ENCODE results near the gene KRT37. TPM values are rescaled to one million over a fixed set of nuclear protein-coding genes. Genes with fewer than 3 reads are reported as not detected.

KRT37 gene
- total RNA-seq, 2 experiments from 2014 or later: not detected

- no peaks in the 10 kb centered on the region for H3K36me3 Mint-ChIP-seq
- no peak for DNase-seq
- ChIA-PET POLR2A (no interaction called here), CTCF (interaction anchor here (0.7 to 0.9 kb wide), 2 partner anchors 11 to 331 kb away, joined by 3 read pairs; no protein-coding TSS in a partner anchor)
- no peak overlapping the region for H3K27ac Mint-ChIP-seq
- H3K27me3 Mint-ChIP-seq: no peaks in the 10 kb centered on the region
- peaks cover 3% of the 10 kb centered on the region for H3K4me1 Mint-ChIP-seq (ENCODE audit: low read depth)
- H3K9me3 Mint-ChIP-seq: no peaks in the 10 kb centered on the region
- intact Hi-C loops (cut with micrococcal nuclease): no loop called here
- no peak overlapping the region for H3K4me3 Mint-ChIP-seq
Measured at GRCh38 chr17:41416479-41416878, 7.9 kb downstream of the KRT37 start.

- no peak overlapping the region for H3K27ac Mint-ChIP-seq
- CTCF ChIA-PET: interaction anchor here (0.7 to 0.9 kb wide), 2 partner anchors 8 to 330 kb away, joined by 3 read pairs; no protein-coding TSS in a partner anchor
Measured at GRCh38 chr17:41415833-41416335, 8.5 kb downstream of the KRT37 start.

GRCh38 chr17:41415411-41415810 lies 9.0 kb downstream of the KRT37 start:
- ChIA-PET POLR2A (no interaction called here), CTCF (interaction anchor here (0.7 to 0.9 kb wide), 2 partner anchors 8 to 330 kb away, joined by 3 read pairs; no protein-coding TSS in a partner anchor)
- intact Hi-C loops (cut with micrococcal nuclease): no loop called here
- Mint-ChIP-seq H3K27me3 (no peaks in the 10 kb centered on the region), H3K4me3 (no peak overlapping the region), H3K9me3 (no peaks in the 10 kb centered on the region), H3K27ac (no peak overlapping the region), H3K36me3 (no peaks in the 10 kb centered on the region), H3K4me1 (ENCODE audit: low read depth) (peaks cover 3% of the 10 kb centered on the region)
- no peak for DNase-seq

More at GRCh38 chr17:41415833-41416335, 8.5 kb downstream of the KRT37 start:
- POLR2A ChIA-PET: no interaction called here
- intact Hi-C loops (cut with micrococcal nuclease): no loop called here
- H3K27me3 Mint-ChIP-seq: no peaks in the 10 kb centered on the region
- H3K4me3 Mint-ChIP-seq: no peak overlapping the region
- no peak for DNase-seq
- no peaks in the 10 kb centered on the region for H3K9me3 Mint-ChIP-seq
- H3K4me1 Mint-ChIP-seq (ENCODE audit: low read depth): peaks cover 3% of the 10 kb centered on the region
- no peaks in the 10 kb centered on the region for H3K36me3 Mint-ChIP-seq

GRCh38 chr17:41413982-41414381 lies 10.4 kb downstream of the KRT37 start:
- Mint-ChIP-seq H3K36me3 (no peaks in the 10 kb centered on the region), H3K27ac (no peak overlapping the region), H3K4me3 (no peak overlapping the region), H3K9me3 (no peaks in the 10 kb centered on the region), H3K27me3 (no peaks in the 10 kb centered on the region), H3K4me1 (ENCODE audit: low read depth) (peaks cover 8% of the 10 kb centered on the region)
- intact Hi-C loops (cut with micrococcal nuclease): no loop called here
- POLR2A ChIA-PET: interaction anchor here (1.1 kb wide), 1 partner anchor 10 kb away, joined by 3 read pairs; no protein-coding TSS in a partner anchor
- no peak for DNase-seq
- CTCF ChIA-PET: no interaction called here

- Mint-ChIP-seq H3K27ac (no peak overlapping the region), H3K36me3 (no peaks in the 10 kb centered on the region), H3K4me3 (no peak overlapping the region), H3K4me1 (ENCODE audit: low read depth) (peaks cover 12% of the 10 kb centered on the region), H3K9me3 (no peaks in the 10 kb centered on the region), H3K27me3 (no peaks in the 10 kb centered on the region)
- DNase-seq: no peak
- CTCF ChIA-PET: no interaction called here
- intact Hi-C loops (cut with micrococcal nuclease): no loop called here
- POLR2A ChIA-PET: interaction anchor here (1.1 kb wide), 1 partner anchor 10 kb away, joined by 3 read pairs; no protein-coding TSS in a partner anchor
Measured at GRCh38 chr17:41413353-41413957, 10.9 kb downstream of the KRT37 start.

- no peaks in the 10 kb centered on the region for H3K27me3 Mint-ChIP-seq
- DNase-seq: no peak
Measured at GRCh38 chr17:41411072-41411840, 13.1 kb downstream of the KRT37 start.

GRCh38 chr17:41407226-41407625 lies 17.2 kb downstream of the KRT37 start:
- peaks cover 43% of the 10 kb centered on the region for H3K4me1 Mint-ChIP-seq (ENCODE audit: low read depth)
- intact Hi-C loops (cut with micrococcal nuclease): loop anchor here (10.0 kb wide), 1 partner anchor 88 kb away; no protein-coding TSS in a partner anchor
- DNase-seq: no peak
- no peaks in the 10 kb centered on the region for H3K9me3 Mint-ChIP-seq
- H3K27ac Mint-ChIP-seq: no peak overlapping the region
- no peak overlapping the region for H3K4me3 Mint-ChIP-seq
- no peaks in the 10 kb centered on the region for H3K36me3 Mint-ChIP-seq
- POLR2A ChIA-PET: no interaction called here
- CTCF ChIA-PET: interaction anchor here (1.1 to 4.5 kb wide), 4 partner anchors 10 to 241 kb away, joined by 4 to 24 read pairs (median 4); no protein-coding TSS in a partner anchor
- no peaks in the 10 kb centered on the region for H3K27me3 Mint-ChIP-seq

More at GRCh38 chr17:41411072-41411840, 13.1 kb downstream of the KRT37 start:
- Mint-ChIP-seq H3K9me3 (no peaks in the 10 kb centered on the region), H3K4me3 (no peak overlapping the region), H3K27ac (no peak overlapping the region), H3K36me3 (no peaks in the 10 kb centered on the region), H3K4me1 (ENCODE audit: low read depth) (peaks cover 14% of the 10 kb centered on the region)
- intact Hi-C loops (cut with micrococcal nuclease): no loop called here
- ChIA-PET POLR2A (no interaction called here), CTCF (no interaction called here)

GRCh38 chr17:41406205-41406604 lies 18.2 kb downstream of the KRT37 start:
- H3K36me3 Mint-ChIP-seq: no peaks in the 10 kb centered on the region
- H3K4me3 Mint-ChIP-seq: no peak overlapping the region
- ChIA-PET CTCF (interaction anchor here (4.5 kb wide), 1 partner anchor 143 kb away, joined by 24 read pairs; no protein-coding TSS in a partner anchor), POLR2A (interaction anchor here (1.7 kb wide), 1 partner anchor 283 kb away, joined by 4 read pairs; no protein-coding TSS in a partner anchor)
- no peaks in the 10 kb centered on the region for H3K9me3 Mint-ChIP-seq
- DNase-seq: no peak
- peaks cover 45% of the 10 kb centered on the region for H3K4me1 Mint-ChIP-seq (ENCODE audit: low read depth)
- no peak overlapping the region for H3K27ac Mint-ChIP-seq
- H3K27me3 Mint-ChIP-seq: no peaks in the 10 kb centered on the region
- intact Hi-C loops (cut with micrococcal nuclease): loop anchor here (10.0 kb wide), 1 partner anchor 89 kb away; no protein-coding TSS in a partner anchor

- Mint-ChIP-seq H3K27ac (peak overlapping the region; percentile 86), H3K9me3 (no peaks in the 10 kb centered on the region), H3K4me1 (ENCODE audit: low read depth) (peaks cover 43% of the 10 kb centered on the region), H3K27me3 (no peaks in the 10 kb centered on the region), H3K36me3 (no peaks in the 10 kb centered on the region), H3K4me3 (no peak overlapping the region)
- CTCF ChIA-PET: interaction anchor here (1.0 to 4.5 kb wide), 10 partner anchors 8 to 275 kb away, joined by 3 to 24 read pairs (median 4); no protein-coding TSS in a partner anchor
- DNase-seq: peak; percentile 84
- POLR2A ChIA-PET: interaction anchor here (0.5 to 2.1 kb wide), 5 partner anchors 10 to 1119 kb away, joined by 3 to 6 read pairs (median 3); no protein-coding TSS in a partner anchor
- intact Hi-C loops (cut with micrococcal nuclease): loop anchor here (1.0 to 10.0 kb wide), 4 partner anchors 91 to 862 kb away; no protein-coding TSS in a partner anchor
Measured at GRCh38 chr17:41404024-41404671, 20.2 kb downstream of the KRT37 start.

GRCh38 chr17:41403404-41404023 lies 20.9 kb downstream of the KRT37 start:
- Mint-ChIP-seq H3K9me3 (no peaks in the 10 kb centered on the region), H3K36me3 (no peaks in the 10 kb centered on the region), H3K27ac (peak overlapping the region; percentile 86), H3K4me3 (peak overlapping the region; percentile 17), H3K4me1 (ENCODE audit: low read depth) (peaks cover 38% of the 10 kb centered on the region), H3K27me3 (no peaks in the 10 kb centered on the region)
- CTCF ChIA-PET: interaction anchor here (1.0 to 4.5 kb wide), 7 partner anchors 9 to 275 kb away, joined by 3 to 24 read pairs (median 8); no protein-coding TSS in a partner anchor
- intact Hi-C loops (cut with micrococcal nuclease): loop anchor here (1.0 to 10.0 kb wide), 5 partner anchors 62 to 861 kb away; no protein-coding TSS in a partner anchor
- DNase-seq: peak; percentile 44
- POLR2A ChIA-PET: interaction anchor here (0.5 to 2.1 kb wide), 4 partner anchors 11 to 1119 kb away, joined by 3 to 6 read pairs (median 3); no protein-coding TSS in a partner anchor

GRCh38 chr17:41402161-41402560 lies 22.2 kb downstream of the KRT37 start:
- Mint-ChIP-seq H3K36me3 (no peaks in the 10 kb centered on the region), H3K4me3 (peak overlapping the region; percentile 3), H3K27ac (peak overlapping the region; percentile 86), H3K4me1 (ENCODE audit: low read depth) (peaks cover 36% of the 10 kb centered on the region), H3K27me3 (no peaks in the 10 kb centered on the region), H3K9me3 (no peaks in the 10 kb centered on the region)
- DNase-seq: no peak
- intact Hi-C loops (cut with micrococcal nuclease): loop anchor here (5.0 to 10.0 kb wide), 3 partner anchors 93 to 860 kb away; no protein-coding TSS in a partner anchor
- ChIA-PET POLR2A (no interaction called here), CTCF (no interaction called here)
